ENCODE results near the gene PLCL1. TPM values are rescaled to one million over a fixed set of nuclear protein-coding genes. Genes with fewer than 3 reads are reported as not detected.

PLCL1 gene
- total RNA-seq, 3 donors from 2014 or later = 6.6 to 11.3 (median 11.1) TPM

GRCh38 chr2:198115201-198115600 lies 310.8 kb downstream of the PLCL1 start:
- H3K4me1 ChIP-seq = no peaks in the 10 kb centered on the region
- no peak for DNase-seq (ENCODE audit: low spot score in 2 of 2)
- no peak overlapping the region for H3K27ac ChIP-seq
- H3K36me3 ChIP-seq = no peaks in the 10 kb centered on the region
- no peaks in the 10 kb centered on the region for H3K9me3 ChIP-seq
- H3K4me3 ChIP-seq = no peak overlapping the region
- no peaks in the 10 kb centered on the region for H3K27me3 ChIP-seq
- TF ChIP-seq CTCF (IDR thresholded peaks at IDR 0.05) (no peak), POLR2A (IDR thresholded peaks at IDR 0.05) (no peak), POLR2AphosphoS5 (IDR thresholded peaks at IDR 0.05) (no peak)
- intact Hi-C loops (cut with DNase I; ENCODE audit: low total_unique reads) = no loop called here

- no peaks in the 10 kb centered on the region for H3K27me3 ChIP-seq
- H3K27ac ChIP-seq = no peak overlapping the region
- no peaks in the 10 kb centered on the region for H3K9me3 ChIP-seq
- no peak for DNase-seq (ENCODE audit: low spot score in 2 of 2)
- H3K4me3 ChIP-seq = no peak overlapping the region
- no peaks in the 10 kb centered on the region for H3K36me3 ChIP-seq
- intact Hi-C loops (cut with DNase I; ENCODE audit: low total_unique reads) = no loop called here
- TF ChIP-seq CTCF (IDR thresholded peaks at IDR 0.05) (no peak), POLR2A (IDR thresholded peaks at IDR 0.05) (no peak)
- no peaks in the 10 kb centered on the region for H3K4me1 ChIP-seq
These were observed 312.4 kb downstream of the PLCL1 start for GRCh38 chr2:198116756-198117155.

GRCh38 chr2:198117406-198118041 lies 313.1 kb downstream of the PLCL1 start:
- intact Hi-C loops (cut with DNase I; ENCODE audit: low total_unique reads) = no loop called here
- H3K9me3 ChIP-seq = no peaks in the 10 kb centered on the region
- TF ChIP-seq CTCF (IDR thresholded peaks at IDR 0.05) = no peak
- no peak for TF ChIP-seq POLR2A (IDR thresholded peaks at IDR 0.05)
- TF ChIP-seq POLR2AphosphoS5 (IDR thresholded peaks at IDR 0.05) = no peak
- no peak overlapping the region for H3K4me3 ChIP-seq
- no peaks in the 10 kb centered on the region for H3K36me3 ChIP-seq
- no peaks in the 10 kb centered on the region for H3K4me1 ChIP-seq
- no peak overlapping the region for H3K27ac ChIP-seq
- no peaks in the 10 kb centered on the region for H3K27me3 ChIP-seq
- no peak for DNase-seq (ENCODE audit: low spot score in 2 of 2)

- H3K9me3 ChIP-seq = no peaks in the 10 kb centered on the region
- H3K4me1 ChIP-seq = no peaks in the 10 kb centered on the region
- DNase-seq (ENCODE audit: low spot score in 2 of 2) = no peak
- H3K27me3 ChIP-seq = no peaks in the 10 kb centered on the region
- no peaks in the 10 kb centered on the region for H3K36me3 ChIP-seq
- intact Hi-C loops (cut with DNase I; ENCODE audit: low total_unique reads) = no loop called here
- no peak overlapping the region for H3K4me3 ChIP-seq
- H3K27ac ChIP-seq = no peak overlapping the region
- TF ChIP-seq CTCF (IDR thresholded peaks at IDR 0.05) (peak in 2 of 3 donors; percentile 40 to 51), POLR2A (IDR thresholded peaks at IDR 0.05) (no peak)
These were observed 323.2 kb downstream of the PLCL1 start for GRCh38 chr2:198127627-198128026.

GRCh38 chr2:198129609-198130008 lies 325.2 kb downstream of the PLCL1 start:
- H3K9me3 ChIP-seq = no peaks in the 10 kb centered on the region
- intact Hi-C loops (cut with DNase I; ENCODE audit: low total_unique reads) = no loop called here
- H3K27ac ChIP-seq = no peak overlapping the region
- no peaks in the 10 kb centered on the region for H3K4me1 ChIP-seq
- no peaks in the 10 kb centered on the region for H3K36me3 ChIP-seq
- no peak overlapping the region for H3K4me3 ChIP-seq
- H3K27me3 ChIP-seq = no peaks in the 10 kb centered on the region
- TF ChIP-seq POLR2A (IDR thresholded peaks at IDR 0.05) = no peak
- DNase-seq (ENCODE audit: low spot score in 2 of 2) = no peak

Measured in breast epithelium (tissue), 4 donors.